Stimulated activated naive B cell treated with anti-CD40 and anti-IgM and Interleukin-4, amounts not matched to agents 10 μg/mL and 1 μg/mL and 100 μg/mL, for 72 hours (primary cell): ENCODE measurements around the gene DMXL1.
"Not testable (repeated sequence)": the region's sequence is repeated elsewhere in the genome, so short reads cannot be mapped to it uniquely, and the experiment has no call there.

Experiments
- ATAC-seq, 2 donors: fragments of 150-1000 bp; cut with Tn5 transposase; replicated peaks; 2 replicates each; pipeline ENCODE4 v1.10.0; 2021; ENCODE audit warnings: moderate library complexity in 1 of 2
- DNase-seq: peaks from one replicate; pipeline ENCODE4 v3.0.0; 2021
- H3K27ac Mint-ChIP-seq: one replicate; pipeline ENCODE4 v1.8.0; 2022; ENCODE audit warnings: mild to moderate bottlenecking, mixed read lengths
- H3K27me3 Mint-ChIP-seq, 2 donors: one replicate each; pipeline ENCODE4 v1.8.0; 2022; ENCODE audit warnings: mixed read lengths in 2 of 2
- H3K36me3 Mint-ChIP-seq, 2 donors: one replicate each; pipeline ENCODE4 v1.8.0; 2022; ENCODE audit warnings: mixed read lengths in 2 of 2, mild to moderate bottlenecking in 1 of 2
- H3K4me1 Mint-ChIP-seq, 2 donors: one replicate each; pipeline ENCODE4 v1.8.0; 2022; ENCODE audit warnings: mixed read lengths in 2 of 2, mild to moderate bottlenecking in 1 of 2
- H3K4me3 Mint-ChIP-seq, 2 donors: one replicate each; pipeline ENCODE4 v1.8.0; 2022; ENCODE audit warnings: mild to moderate bottlenecking in 2 of 2, mixed read lengths in 2 of 2, moderate library complexity in 1 of 2
- H3K9me3 Mint-ChIP-seq, 2 donors: one replicate each; pipeline ENCODE4 v1.8.0; 2022; ENCODE audit warnings: mixed read lengths in 2 of 2, mild to moderate bottlenecking in 1 of 2

Gene DMXL1

GRCh38 chr5:119049824-119050449 is 20.9 kb upstream of the DMXL1 start:
- ATAC-seq (no peak), DNase-seq (no peak)
- Mint-ChIP-seq H3K4me1 (peaks cover 0 to 3% of the 10 kb centered on the region in 2 donors), H3K4me3 (no peak overlapping the region), H3K9me3 (no peaks in the 10 kb centered on the region), H3K36me3 (no peaks in the 10 kb centered on the region), H3K27ac (no peak overlapping the region), H3K27me3 (no peaks in the 10 kb centered on the region)

- Mint-ChIP-seq H3K27ac (no peak overlapping the region), H3K9me3 (no peaks in the 10 kb centered on the region), H3K4me3 (no peak overlapping the region), H3K36me3 (no peaks in the 10 kb centered on the region), H3K4me1 (peaks cover 0 to 3% of the 10 kb centered on the region in 2 donors), H3K27me3 (no peaks in the 10 kb centered on the region)
- DNase-seq (no peak), ATAC-seq (no peak)
Measured at GRCh38 chr5:119054101-119054500, 16.8 kb upstream of the DMXL1 start.

- Mint-ChIP-seq H3K4me3 (no peak overlapping the region), H3K27me3 (no peaks in the 10 kb centered on the region), H3K4me1 (peaks cover 6 to 10% of the 10 kb centered on the region in 2 donors), H3K27ac (no peak overlapping the region), H3K9me3 (no peaks in the 10 kb centered on the region), H3K36me3 (no peaks in the 10 kb centered on the region)
- DNase-seq (no peak), ATAC-seq (no peak)
Measured at GRCh38 chr5:119055294-119055693, 15.6 kb upstream of the DMXL1 start.

- Mint-ChIP-seq H3K36me3 (no peaks in the 10 kb centered on the region), H3K27me3 (no peaks in the 10 kb centered on the region), H3K4me3 (no peak overlapping the region), H3K9me3 (no peaks in the 10 kb centered on the region), H3K4me1 (peaks cover 15 to 27% of the 10 kb centered on the region in 2 donors), H3K27ac (no peak overlapping the region)
- ATAC-seq (no peak), DNase-seq (no peak)
Measured at GRCh38 chr5:119058979-119059529, 11.8 kb upstream of the DMXL1 start.

GRCh38 chr5:119059740-119060255 is 11.1 kb upstream of the DMXL1 start:
- Mint-ChIP-seq H3K27ac (no peak overlapping the region), H3K4me1 (peaks cover 17 to 31% of the 10 kb centered on the region in 2 donors), H3K4me3 (no peak overlapping the region), H3K27me3 (no peaks in the 10 kb centered on the region), H3K9me3 (no peaks in the 10 kb centered on the region), H3K36me3 (no peaks in the 10 kb centered on the region)
- DNase-seq (no peak), ATAC-seq (peak; percentile 46 to 60)

GRCh38 chr5:119063579-119064379 is 7.1 kb upstream of the DMXL1 start:
- no peak overlapping the region for H3K4me3 Mint-ChIP-seq
- no peak overlapping the region for H3K27ac Mint-ChIP-seq
- peaks cover 0 to 3% of the 10 kb centered on the region in 2 donors for H3K36me3 Mint-ChIP-seq
- no peaks in the 10 kb centered on the region for H3K9me3 Mint-ChIP-seq
- peaks cover 17 to 31% of the 10 kb centered on the region in 2 donors for H3K4me1 Mint-ChIP-seq
- DNase-seq (no peak), ATAC-seq (peak; percentile 86 to 91)
- H3K27me3 Mint-ChIP-seq = no peaks in the 10 kb centered on the region

GRCh38 chr5:119067450-119067849 is 3.4 kb upstream of the DMXL1 start:
- peaks cover 9 to 13% of the 10 kb centered on the region in 2 donors for H3K4me1 Mint-ChIP-seq
- H3K9me3 Mint-ChIP-seq = no peaks in the 10 kb centered on the region
- no peaks in the 10 kb centered on the region for H3K27me3 Mint-ChIP-seq
- peaks cover 3 to 7% of the 10 kb centered on the region in 2 donors for H3K36me3 Mint-ChIP-seq
- H3K4me3 Mint-ChIP-seq = no peak overlapping the region
- no peak overlapping the region for H3K27ac Mint-ChIP-seq
- DNase-seq (no peak), ATAC-seq (no peak)

GRCh38 chr5:119070578-119070827 is 384 bp upstream of the DMXL1 start:
- Mint-ChIP-seq H3K4me1 (peaks cover 14 to 28% of the 10 kb centered on the region in 2 donors), H3K27me3 (no peaks in the 10 kb centered on the region), H3K27ac (peak overlapping the region; percentile 100), H3K4me3 (peak overlapping the region; percentile 98 to 99), H3K9me3 (no peaks in the 10 kb centered on the region), H3K36me3 (peaks cover 15 to 17% of the 10 kb centered on the region in 2 donors)
- ATAC-seq (peak; percentile 61), DNase-seq (no peak)

GRCh38 chr5:119071561-119071995 is 691 bp downstream of the DMXL1 start:
- DNase-seq = no peak

GRCh38 chr5:119072496-119072895 is 1.6 kb downstream of the DMXL1 start:
- Mint-ChIP-seq H3K27me3 (no peaks in the 10 kb centered on the region), H3K9me3 (no peaks in the 10 kb centered on the region), H3K4me1 (peaks cover 19 to 38% of the 10 kb centered on the region in 2 donors), H3K36me3 (peaks cover 17 to 19% of the 10 kb centered on the region in 2 donors), H3K4me3 (peak overlapping the region; percentile 79), H3K27ac (peak overlapping the region; percentile 92)
- no peak for ATAC-seq
- DNase-seq = no peak

More at GRCh38 chr5:119071561-119071995, 691 bp downstream of the DMXL1 start:
- peak overlapping the region; percentile 100 for H3K27ac Mint-ChIP-seq
- H3K36me3 Mint-ChIP-seq = peaks cover 17 to 19% of the 10 kb centered on the region in 2 donors
- H3K4me1 Mint-ChIP-seq = peaks cover 19 to 38% of the 10 kb centered on the region in 2 donors
- H3K27me3 Mint-ChIP-seq = no peaks in the 10 kb centered on the region
- H3K4me3 Mint-ChIP-seq = peak overlapping the region; percentile 98 to 99
- peak; percentile 4 to 9 for ATAC-seq
- H3K9me3 Mint-ChIP-seq = no peaks in the 10 kb centered on the region

GRCh38 chr5:119073746-119074337 is 3.0 kb downstream of the DMXL1 start:
- Mint-ChIP-seq H3K36me3 (peaks cover 18 to 19% of the 10 kb centered on the region in 2 donors), H3K27ac (peak overlapping the region; percentile 93), H3K4me3 (peak overlapping the region; percentile 80 to 86), H3K4me1 (peaks cover 22 to 44% of the 10 kb centered on the region in 2 donors)
- not testable (repeated sequence) for H3K9me3 Mint-ChIP-seq, H3K27me3 Mint-ChIP-seq, ATAC-seq, DNase-seq

GRCh38 chr5:119074419-119074818 is 3.5 kb downstream of the DMXL1 start:
- H3K27ac Mint-ChIP-seq = peak overlapping the region; percentile 93
- peaks cover 21 to 24% of the 10 kb centered on the region in 2 donors for H3K36me3 Mint-ChIP-seq
- no peaks in the 10 kb centered on the region for H3K9me3 Mint-ChIP-seq
- peak; percentile 28 to 36 for ATAC-seq
- peak; percentile 23 for DNase-seq
- no peaks in the 10 kb centered on the region for H3K27me3 Mint-ChIP-seq
- H3K4me3 Mint-ChIP-seq = peak overlapping the region; percentile 80 to 86
- H3K4me1 Mint-ChIP-seq = peaks cover 28 to 50% of the 10 kb centered on the region in 2 donors

- peak overlapping the region; percentile 75 for H3K27ac Mint-ChIP-seq
- not testable (repeated sequence) for H3K9me3 Mint-ChIP-seq, DNase-seq, H3K27me3 Mint-ChIP-seq, ATAC-seq
- H3K4me3 Mint-ChIP-seq = peak overlapping the region; percentile 29 to 61
- peaks cover 21 to 25% of the 10 kb centered on the region in 2 donors for H3K36me3 Mint-ChIP-seq
- peaks cover 33 to 58% of the 10 kb centered on the region in 2 donors for H3K4me1 Mint-ChIP-seq
Measured at GRCh38 chr5:119075269-119075668, 4.4 kb downstream of the DMXL1 start.

- DNase-seq (no peak), ATAC-seq (no peak)
- Mint-ChIP-seq H3K4me3 (peak overlapping the region; percentile 12 to 25), H3K27ac (peak overlapping the region; percentile 15), H3K27me3 (no peaks in the 10 kb centered on the region), H3K36me3 (peaks cover 19 to 27% of the 10 kb centered on the region in 2 donors), H3K4me1 (peaks cover 37 to 66% of the 10 kb centered on the region in 2 donors), H3K9me3 (no peaks in the 10 kb centered on the region)
Measured at GRCh38 chr5:119076080-119076479, 5.2 kb downstream of the DMXL1 start.
